ENCODE measurements around the gene FAM181A.

GRCh38 chr14:93953263-93953662 is 26.1 kb downstream of the FAM181A start:
- TF ChIP-seq EZH2 (IDR thresholded peaks at IDR 0.05; ENCODE audit: borderline replicate concordance, low read depth, low read length, severe bottlenecking) = no peak
- TF ChIP-seq, protein P1, sequence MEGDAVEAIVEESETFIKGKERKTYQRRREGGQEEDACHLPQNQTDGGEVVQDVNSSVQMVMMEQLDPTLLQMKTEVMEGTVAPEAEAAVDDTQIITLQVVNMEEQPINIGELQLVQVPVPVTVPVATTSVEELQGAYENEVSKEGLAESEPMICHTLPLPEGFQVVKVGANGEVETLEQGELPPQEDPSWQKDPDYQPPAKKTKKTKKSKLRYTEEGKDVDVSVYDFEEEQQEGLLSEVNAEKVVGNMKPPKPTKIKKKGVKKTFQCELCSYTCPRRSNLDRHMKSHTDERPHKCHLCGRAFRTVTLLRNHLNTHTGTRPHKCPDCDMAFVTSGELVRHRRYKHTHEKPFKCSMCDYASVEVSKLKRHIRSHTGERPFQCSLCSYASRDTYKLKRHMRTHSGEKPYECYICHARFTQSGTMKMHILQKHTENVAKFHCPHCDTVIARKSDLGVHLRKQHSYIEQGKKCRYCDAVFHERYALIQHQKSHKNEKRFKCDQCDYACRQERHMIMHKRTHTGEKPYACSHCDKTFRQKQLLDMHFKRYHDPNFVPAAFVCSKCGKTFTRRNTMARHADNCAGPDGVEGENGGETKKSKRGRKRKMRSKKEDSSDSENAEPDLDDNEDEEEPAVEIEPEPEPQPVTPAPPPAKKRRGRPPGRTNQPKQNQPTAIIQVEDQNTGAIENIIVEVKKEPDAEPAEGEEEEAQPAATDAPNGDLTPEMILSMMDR (IDR thresholded peaks at IDR 0.05; ENCODE audit: borderline replicate concordance, extremely low read depth, low read length, poor library complexity, severe bottlenecking) = no peak

Measured in DND-41 (cell line).